ENCODE data around the gene TUBGCP6.

DNA sequence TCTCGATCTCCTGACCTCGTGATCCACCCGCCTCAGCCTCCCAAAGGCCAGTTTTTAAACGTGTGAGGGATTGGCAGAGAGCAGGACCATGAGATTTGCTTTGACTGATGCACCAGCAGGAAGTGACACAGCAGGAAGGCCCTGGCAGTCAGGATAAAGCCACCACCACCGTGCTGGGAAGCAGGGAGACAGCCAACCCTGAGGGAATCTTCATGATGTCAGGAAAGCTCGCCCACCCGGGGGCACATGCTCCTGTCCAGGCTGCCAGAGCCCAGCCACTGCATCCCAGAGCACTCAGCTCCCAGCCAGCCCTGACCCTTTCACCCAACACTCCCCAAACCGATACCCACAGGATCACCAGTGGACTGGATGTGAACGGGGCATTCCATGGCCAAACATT lies 6.1 kb downstream of the TUBGCP6 start:
- TF ChIP-seq, protein P1, sequence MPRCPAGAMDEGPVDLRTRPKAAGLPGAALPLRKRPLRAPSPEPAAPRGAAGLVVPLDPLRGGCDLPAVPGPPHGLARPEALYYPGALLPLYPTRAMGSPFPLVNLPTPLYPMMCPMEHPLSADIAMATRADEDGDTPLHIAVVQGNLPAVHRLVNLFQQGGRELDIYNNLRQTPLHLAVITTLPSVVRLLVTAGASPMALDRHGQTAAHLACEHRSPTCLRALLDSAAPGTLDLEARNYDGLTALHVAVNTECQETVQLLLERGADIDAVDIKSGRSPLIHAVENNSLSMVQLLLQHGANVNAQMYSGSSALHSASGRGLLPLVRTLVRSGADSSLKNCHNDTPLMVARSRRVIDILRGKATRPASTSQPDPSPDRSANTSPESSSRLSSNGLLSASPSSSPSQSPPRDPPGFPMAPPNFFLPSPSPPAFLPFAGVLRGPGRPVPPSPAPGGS (IDR thresholded peaks at IDR 0.05; ENCODE audit: borderline replicate concordance, insufficient read depth, low read depth, low read length, poor library complexity, severe bottlenecking) = no peak
- TF ChIP-seq, protein P2, sequence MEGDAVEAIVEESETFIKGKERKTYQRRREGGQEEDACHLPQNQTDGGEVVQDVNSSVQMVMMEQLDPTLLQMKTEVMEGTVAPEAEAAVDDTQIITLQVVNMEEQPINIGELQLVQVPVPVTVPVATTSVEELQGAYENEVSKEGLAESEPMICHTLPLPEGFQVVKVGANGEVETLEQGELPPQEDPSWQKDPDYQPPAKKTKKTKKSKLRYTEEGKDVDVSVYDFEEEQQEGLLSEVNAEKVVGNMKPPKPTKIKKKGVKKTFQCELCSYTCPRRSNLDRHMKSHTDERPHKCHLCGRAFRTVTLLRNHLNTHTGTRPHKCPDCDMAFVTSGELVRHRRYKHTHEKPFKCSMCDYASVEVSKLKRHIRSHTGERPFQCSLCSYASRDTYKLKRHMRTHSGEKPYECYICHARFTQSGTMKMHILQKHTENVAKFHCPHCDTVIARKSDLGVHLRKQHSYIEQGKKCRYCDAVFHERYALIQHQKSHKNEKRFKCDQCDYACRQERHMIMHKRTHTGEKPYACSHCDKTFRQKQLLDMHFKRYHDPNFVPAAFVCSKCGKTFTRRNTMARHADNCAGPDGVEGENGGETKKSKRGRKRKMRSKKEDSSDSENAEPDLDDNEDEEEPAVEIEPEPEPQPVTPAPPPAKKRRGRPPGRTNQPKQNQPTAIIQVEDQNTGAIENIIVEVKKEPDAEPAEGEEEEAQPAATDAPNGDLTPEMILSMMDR (IDR thresholded peaks at IDR 0.05 in 2 of 3, conservative IDR thresholded peaks at IDR 0.05 in 1 of 3; ENCODE audit: control insufficient read depth in 2 of 3, extremely low read depth in 1 of 3, insufficient read depth in 1 of 3, low read depth in 3 of 3, low read length in 3 of 3) = no peak
- TF ChIP-seq MXI1 (IDR thresholded peaks at IDR 0.05; ENCODE audit: low read depth, low read length) = no peak
- TF ChIP-seq KAT2A (conservative IDR thresholded peaks at IDR 0.05; ENCODE audit: control insufficient read depth, low read depth, low read length) = no peak
- no peak for TF ChIP-seq CHD1 (IDR thresholded peaks at IDR 0.05; ENCODE audit: low read depth, low read length)
- no peak for TF ChIP-seq RAD21 (IDR thresholded peaks at IDR 0.05; ENCODE audit: insufficient read depth, low read depth, low read length)
